Stimulated activated CD8-positive, alpha-beta memory T cell treated with anti-CD3 and anti-CD28 coated beads, Interleukin-15, amount 100 ng/mL, for 48 hours (primary cell): ENCODE measurements around the gene CPSF4.
A peak's percentile ranks its signal among the peaks of the same experiment; 100 is the strongest.
"Not testable (repeated sequence)": the region's sequence is repeated elsewhere in the genome, so short reads cannot be mapped to it uniquely, and the experiment has no call there.

ENCODE experiments used
- DNase-seq, 2 donors: peaks; one replicate each; pipeline ENCODE4 v3.0.0-alpha.2; 2020; ENCODE audit warnings: low read depth in 2 of 2

CPSF4 gene

GRCh38 chr7:99408379-99409191 is 30.2 kb upstream of the CPSF4 start, which contains the start of the genes BUD31 and PDAP1:
BUD31 (plus strand) TSS chr7:99408969; CDS start chr7:99411093, 2,124 bp downstream.
PDAP1 (minus strand) TSS chr7:99408597; CDS start chr7:99408548, 49 bp downstream.
- DNase-seq = peak; percentile 78 to 85

GRCh38 chr7:99409192-99409572 is 29.6 kb upstream of the CPSF4 start:
- no peak for DNase-seq

- no peak for DNase-seq
These were observed 28.9 kb upstream of the CPSF4 start for GRCh38 chr7:99409806-99410205.

- no peak for DNase-seq
These were observed 28.1 kb upstream of the CPSF4 start for GRCh38 chr7:99410635-99411034.

- DNase-seq = not testable (repeated sequence)
These were observed 23.1 kb upstream of the CPSF4 start for GRCh38 chr7:99415513-99416127.

GRCh38 chr7:99418260-99418659 is 20.5 kb upstream of the CPSF4 start:
- DNase-seq = no peak

- DNase-seq = no peak
These were observed 19.3 kb upstream of the CPSF4 start for GRCh38 chr7:99419323-99420021.

- DNase-seq = no peak
These were observed 18.5 kb upstream of the CPSF4 start for GRCh38 chr7:99420213-99420612.

- no peak for DNase-seq
These were observed 17.8 kb upstream of the CPSF4 start for GRCh38 chr7:99420986-99421385.

- DNase-seq = no peak
These were observed 16.6 kb upstream of the CPSF4 start for GRCh38 chr7:99422186-99422585.

- DNase-seq = no peak
These were observed 16.1 kb upstream of the CPSF4 start for GRCh38 chr7:99422625-99423024.

GRCh38 chr7:99424932-99425730 is 13.6 kb upstream of the CPSF4 start:
- DNase-seq = no peak

- DNase-seq = no peak
These were observed 9.7 kb upstream of the CPSF4 start for GRCh38 chr7:99428972-99429566.

- no peak for DNase-seq
These were observed 9.0 kb upstream of the CPSF4 start for GRCh38 chr7:99429756-99430155.

- DNase-seq = not testable (repeated sequence)
These were observed 6.8 kb upstream of the CPSF4 start for GRCh38 chr7:99431756-99432540.

GRCh38 chr7:99433158-99433557 is 5.6 kb upstream of the CPSF4 start:
- no peak for DNase-seq

- no peak for DNase-seq
These were observed 684 bp upstream of the CPSF4 start for GRCh38 chr7:99437946-99438572.

- no peak for DNase-seq
These were observed 1.5 kb downstream of the CPSF4 start for GRCh38 chr7:99440195-99440594.

GRCh38 chr7:99446096-99446495 is 7.4 kb downstream of the CPSF4 start:
- no peak for DNase-seq

GRCh38 chr7:99447943-99448342 is 9.2 kb downstream of the CPSF4 start:
- DNase-seq = no peak
